Frontal cortex (tissue), 4 donors: Measurements from ENCODE around the gene ZNF407. TPM values are rescaled to one million over a fixed set of nuclear protein-coding genes. Genes with fewer than 3 reads are reported as not detected.

Source experiments
- DNase-seq, 2 donors: peaks; one replicate each; pipeline ENCODE4 v3.0.0; 2012; ENCODE audit warnings: low spot score in 2 of 2
- FAIRE-seq: peaks from 2 replicates; lab custom pipeline; 2012; peaks lifted over from hg19 to GRCh38; lab: Jason Lieb, UNC
- total RNA-seq: library from RNA; depleted of rRNA; stranded (reverse); fragments of >200 nt; gene quantifications from one replicate; pipeline ENCODE4 v1.2.3, GENCODE V29; 2014
- donor health status: control.
- donor health status: control.
- donor health status: control.

The ZNF407 gene
- total RNA-seq, 1 donor from 2014 or later = 22.0 TPM

DNA sequence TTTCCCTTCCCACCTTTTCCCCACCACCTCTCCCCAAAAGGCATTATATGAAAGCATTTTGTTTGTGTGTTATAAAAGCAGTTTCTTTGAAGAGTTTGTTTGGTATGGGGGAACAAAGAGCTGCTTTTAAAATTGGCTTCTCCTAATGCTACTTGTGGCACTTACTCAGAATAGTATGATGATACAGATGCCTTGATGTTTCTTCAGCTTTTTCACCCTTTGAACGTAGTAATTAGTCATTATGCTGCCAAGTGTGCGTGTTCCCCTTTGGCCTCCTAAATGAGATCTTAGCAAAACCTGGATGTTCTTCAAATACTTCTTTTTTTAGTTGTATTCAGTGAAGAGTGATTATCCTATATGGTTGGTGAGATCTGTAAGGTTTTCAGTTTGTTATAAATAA lies 427.9 kb downstream of the ZNF407 start:
- DNase-seq (no peak), FAIRE-seq (no peak)

DNA sequence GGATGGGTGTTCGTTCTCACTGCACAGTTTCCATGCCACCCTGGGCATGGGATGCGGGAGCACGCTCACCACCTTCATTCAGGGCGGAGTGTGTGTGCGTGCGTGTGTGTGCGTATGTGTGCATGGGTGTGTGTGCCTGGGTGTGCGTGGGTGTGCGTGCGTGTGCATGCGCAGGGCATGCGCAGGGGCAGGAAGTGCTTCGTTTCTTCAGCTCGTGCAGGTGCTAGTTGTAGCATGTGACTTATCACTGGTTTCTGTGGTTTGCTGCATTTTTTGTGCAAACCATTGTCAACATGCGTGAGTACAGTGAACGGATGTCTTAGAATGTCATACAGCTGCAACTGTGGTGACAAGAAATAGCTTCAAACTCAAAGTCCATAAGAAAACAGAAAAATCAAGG lies 431.8 kb downstream of the ZNF407 start:
- FAIRE-seq = no peak
- DNase-seq = no peak

DNA sequence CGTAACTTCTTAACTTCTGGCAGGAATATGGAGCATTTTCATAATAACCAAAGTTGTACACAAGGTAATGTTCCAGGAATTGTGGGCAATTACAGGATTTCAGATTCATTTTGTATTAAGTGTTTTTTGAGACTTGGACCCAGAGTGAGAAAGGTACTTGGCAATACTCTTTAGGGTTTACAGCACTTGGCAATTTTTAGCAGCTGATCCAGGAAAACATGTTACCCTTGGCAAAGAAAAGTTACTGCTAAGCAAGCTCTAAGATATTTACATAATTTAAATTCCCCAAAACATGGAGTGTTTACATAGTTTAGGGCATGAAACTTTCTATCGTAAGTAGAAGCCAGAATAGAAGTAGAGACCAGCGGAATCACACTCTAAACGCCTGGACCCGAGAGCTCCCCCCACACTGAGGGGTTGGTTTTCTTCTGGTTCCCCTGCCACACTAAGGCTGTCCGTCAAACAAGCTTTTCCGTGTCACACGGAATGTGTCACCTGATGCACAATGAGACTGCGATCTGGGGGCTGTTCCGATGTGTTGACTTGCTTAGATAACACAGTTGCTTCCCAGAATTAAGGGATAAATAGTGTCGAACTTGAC lies 434.1 kb downstream of the ZNF407 start:
- DNase-seq = no peak
- FAIRE-seq = no peak

DNA sequence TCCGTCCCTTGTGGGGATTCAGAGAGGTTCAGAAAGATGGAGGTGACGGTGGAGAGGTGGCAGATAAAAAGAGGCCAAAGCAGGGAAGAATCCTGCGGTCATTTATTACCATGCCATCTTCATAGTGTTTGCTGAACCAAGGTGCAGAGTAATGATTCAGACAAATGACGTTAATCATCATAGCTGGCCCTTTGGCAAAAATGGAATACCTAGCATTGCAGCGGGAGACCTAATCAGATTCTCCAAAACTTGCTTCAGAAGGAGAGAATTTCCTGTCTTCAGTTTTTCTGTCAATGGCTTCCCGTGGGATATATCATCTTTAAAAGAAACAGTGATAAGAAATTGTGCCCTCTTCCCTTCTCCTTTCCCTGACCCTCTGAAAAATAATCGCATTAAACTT lies 435.8 kb downstream of the ZNF407 start:
- no peak for DNase-seq
- FAIRE-seq = no peak

DNA sequence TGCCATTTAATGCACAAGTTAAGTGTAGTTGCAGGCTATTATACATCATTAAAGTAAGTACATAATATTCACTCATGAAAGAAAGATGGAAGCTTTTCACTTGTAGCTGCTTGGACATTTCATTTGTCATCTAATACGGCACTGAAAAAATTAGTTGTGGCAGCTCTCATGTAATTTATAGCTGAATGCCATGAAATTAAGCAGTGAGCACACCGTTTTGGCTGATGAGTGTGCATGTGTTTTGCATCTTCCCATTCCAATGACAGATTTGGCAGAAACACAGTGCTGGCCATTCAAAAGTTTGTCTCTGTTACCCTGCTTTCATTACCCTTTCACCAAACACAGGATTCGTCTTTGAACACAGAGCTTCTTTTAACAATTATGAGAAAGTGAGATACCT lies 437.3 kb downstream of the ZNF407 start:
- FAIRE-seq (no peak), DNase-seq (no peak)

DNA sequence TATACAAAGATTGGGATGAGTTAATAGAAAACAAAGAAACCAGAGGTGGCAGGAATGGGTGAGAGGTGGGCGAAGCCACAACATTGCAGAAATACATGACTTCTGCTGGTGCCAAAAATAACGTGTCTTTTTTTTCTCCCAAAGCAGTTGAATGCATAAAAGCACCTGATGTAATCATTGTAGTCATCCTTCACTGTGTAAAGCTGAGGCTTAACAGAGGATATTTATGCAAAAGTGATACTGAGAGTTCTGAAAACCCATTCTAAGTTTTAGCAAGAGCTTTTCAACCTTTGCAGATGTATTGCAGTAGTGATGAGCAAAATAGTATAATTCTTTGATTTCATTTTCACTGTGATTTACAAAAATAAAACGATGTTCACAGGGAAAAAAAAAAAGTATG lies 438.3 kb downstream of the ZNF407 start:
- FAIRE-seq (no peak), DNase-seq (no peak)

DNA sequence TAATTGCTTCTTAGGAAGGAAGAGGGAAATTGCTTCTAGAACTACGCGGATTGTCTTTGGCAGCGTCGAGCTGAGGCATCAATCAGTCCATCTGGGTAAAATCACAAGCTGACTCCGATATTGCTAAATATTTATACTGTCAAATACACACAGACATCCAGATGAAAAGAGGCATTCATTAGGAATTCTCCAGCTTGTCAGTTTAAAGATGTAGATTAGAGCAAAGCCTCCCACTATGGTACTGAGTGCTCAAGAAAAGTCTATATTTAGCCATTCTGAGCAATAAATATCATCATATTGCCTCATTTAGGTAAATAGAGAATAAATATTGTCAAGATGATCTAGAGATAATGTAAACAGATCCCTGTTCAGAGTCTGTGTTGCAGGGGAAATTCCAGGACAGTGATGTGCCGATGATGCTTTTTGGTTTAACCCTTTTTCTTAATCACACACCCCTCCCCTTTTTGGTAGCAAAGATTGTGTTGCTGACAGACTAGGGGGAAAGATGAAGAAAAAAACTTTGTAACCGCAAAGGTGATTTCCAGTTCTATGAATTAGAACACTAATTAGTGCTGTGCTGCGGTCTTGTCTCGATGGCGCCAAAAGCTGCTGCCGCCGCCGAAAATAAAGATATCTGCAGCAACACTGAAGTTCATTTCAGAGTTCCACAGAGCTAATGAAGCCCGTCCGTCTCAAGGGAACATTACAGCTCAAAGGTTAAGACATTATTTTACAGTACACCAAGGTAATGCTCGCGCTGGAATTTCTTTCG lies 439.4 kb downstream of the ZNF407 start:
- DNase-seq (no peak), FAIRE-seq (no peak)

DNA sequence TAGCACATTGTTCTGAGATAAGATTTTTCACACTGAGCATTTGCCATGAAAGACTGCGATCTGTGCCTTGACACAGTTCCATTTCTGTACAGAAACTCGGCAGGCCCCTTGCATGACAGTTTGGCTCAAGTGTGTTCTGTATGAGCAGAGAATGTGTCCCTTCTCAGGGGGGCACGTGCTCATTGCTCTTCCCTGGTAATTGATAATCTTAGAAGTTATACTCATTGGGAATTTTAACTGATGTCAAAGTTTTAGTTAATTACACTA lies 440.0 kb downstream of the ZNF407 start:
- DNase-seq = no peak

DNA sequence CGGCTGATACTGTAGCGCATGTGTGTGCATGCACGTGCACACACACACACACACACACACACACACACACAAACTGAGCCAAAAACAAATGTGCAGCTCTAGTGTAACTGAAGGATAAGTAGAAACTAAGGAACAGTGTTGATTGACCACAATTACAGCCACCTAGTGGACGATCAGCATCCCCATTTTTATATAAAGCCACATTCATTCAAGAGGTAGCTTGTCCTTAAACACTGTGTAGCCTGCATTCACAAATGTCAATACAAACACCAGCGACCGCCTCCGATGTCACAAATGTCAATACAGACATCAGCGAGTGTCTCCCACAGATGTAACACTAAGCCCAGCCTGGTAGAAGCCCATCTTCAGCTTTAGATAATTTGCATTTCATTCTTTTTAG lies 443.9 kb downstream of the ZNF407 start:
- no peak for FAIRE-seq

More for the DNA sequence above, 440.0 kb downstream of the ZNF407 start:
- no peak for FAIRE-seq

DNA sequence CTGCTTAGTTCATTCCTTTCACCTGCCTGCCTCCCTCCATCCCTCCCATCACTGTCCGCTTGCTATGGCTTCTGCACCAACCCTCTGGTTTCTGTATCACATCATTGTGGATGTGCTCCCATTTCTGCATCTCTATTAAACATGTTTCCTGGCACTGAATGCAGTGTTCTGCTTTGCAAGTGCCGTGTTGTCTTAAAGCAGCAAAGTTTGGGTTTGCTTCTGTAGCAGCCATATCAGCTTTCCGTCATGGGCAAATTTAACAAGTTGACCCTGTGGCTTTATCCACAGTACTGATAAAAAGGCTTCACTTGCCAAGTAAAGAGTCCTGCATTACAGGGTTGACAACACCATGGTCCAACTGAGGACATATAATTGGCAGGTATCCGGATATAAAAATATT lies 445.8 kb downstream of the ZNF407 start:
- no peak for DNase-seq
- FAIRE-seq = no peak

More for the DNA sequence above, 443.9 kb downstream of the ZNF407 start:
- DNase-seq = no peak

DNA sequence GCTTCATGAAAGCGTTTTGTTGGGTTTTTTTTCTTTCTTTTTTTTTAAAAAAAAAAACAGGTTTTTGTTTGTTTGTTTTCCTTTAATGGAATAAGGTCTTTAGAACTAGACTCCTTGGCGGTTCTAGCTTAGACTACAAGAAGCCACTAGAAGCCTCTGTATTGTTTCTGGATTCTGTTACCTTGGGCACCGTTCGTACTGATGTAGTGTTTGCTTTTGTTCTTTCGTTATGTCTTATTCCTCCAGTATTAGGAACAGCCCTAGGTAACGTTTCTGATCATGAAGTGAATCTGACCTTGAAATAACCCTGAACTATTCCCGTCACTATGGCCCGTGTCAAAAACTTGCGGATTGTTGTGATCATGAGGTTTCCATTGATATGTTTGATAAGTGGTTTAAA lies 446.6 kb downstream of the ZNF407 start:
- DNase-seq (no peak), FAIRE-seq (no peak)

DNA sequence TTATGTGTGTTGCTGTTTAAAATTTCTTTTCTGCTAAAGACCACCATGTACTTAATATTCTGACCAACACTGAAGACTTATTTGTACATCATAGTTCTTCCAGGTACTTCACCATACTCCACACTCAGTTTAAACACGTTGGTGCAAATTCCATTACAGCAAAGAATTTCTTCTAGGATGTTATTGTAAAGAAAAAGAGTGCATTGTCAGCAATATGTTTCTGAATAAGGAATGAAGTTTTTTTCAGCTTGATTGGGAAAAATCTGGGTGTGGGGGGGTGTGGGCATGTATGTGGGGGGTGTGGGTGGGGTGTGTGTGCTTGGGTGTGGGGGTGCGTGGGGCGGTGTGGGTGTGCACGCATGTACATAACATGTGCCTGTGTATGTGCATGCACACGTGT lies 447.1 kb downstream of the ZNF407 start:
- DNase-seq = no peak
- FAIRE-seq = no peak

DNA sequence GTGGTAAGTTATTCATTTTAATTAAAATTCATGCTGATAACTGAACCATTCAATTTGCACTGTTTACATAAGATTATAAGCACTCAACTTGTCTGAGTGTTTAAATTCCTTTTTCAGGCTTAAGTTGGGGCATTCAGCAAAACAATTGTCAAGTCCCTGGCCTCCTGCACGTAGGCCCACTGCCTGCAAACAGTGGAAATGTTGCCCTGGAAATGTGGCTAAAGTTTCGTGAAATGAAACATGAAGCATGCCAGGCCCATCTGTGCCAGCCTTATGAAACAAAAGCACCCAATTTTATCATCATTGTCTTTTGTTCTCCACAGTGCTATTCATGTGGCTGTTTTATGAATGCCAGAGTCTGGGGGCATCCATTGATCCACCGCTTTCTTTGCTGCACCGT lies 447.6 kb downstream of the ZNF407 start:
- DNase-seq (no peak), FAIRE-seq (no peak)

DNA sequence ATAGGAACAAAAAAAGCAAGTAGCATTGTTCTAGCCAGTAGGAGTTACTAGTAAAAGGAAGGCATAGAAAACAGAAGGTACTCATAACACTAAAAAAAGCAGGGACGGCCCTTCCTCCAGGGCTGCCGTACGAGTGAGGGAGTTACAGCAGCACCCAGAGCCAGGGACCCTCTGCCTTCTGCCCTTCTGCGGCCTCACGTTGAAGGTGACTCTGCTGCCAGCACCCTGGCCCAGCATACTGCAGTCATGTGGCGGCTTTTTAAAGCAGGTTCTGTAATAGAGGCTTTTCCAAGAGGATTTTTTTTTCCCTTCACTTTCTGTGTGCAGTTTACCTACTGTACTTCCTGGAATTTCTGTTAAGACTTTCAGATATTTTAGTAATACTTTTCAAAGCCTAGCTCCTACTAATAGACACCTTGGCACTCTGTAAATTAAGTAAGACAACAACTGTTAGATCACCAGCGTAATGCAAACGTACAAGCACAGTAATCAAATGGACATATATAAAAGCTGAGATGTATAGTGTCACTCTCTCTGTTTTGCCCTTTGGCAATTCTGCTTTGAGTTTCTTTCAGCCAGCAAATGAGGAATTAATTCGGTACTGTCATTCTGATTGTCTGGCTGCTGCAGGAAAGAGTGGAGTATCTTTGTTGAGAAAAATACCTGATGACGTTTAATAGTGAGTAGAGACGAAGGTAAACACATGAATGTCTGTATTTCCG lies 449.7 kb downstream of the ZNF407 start:
- FAIRE-seq = no peak
- DNase-seq = no peak

DNA sequence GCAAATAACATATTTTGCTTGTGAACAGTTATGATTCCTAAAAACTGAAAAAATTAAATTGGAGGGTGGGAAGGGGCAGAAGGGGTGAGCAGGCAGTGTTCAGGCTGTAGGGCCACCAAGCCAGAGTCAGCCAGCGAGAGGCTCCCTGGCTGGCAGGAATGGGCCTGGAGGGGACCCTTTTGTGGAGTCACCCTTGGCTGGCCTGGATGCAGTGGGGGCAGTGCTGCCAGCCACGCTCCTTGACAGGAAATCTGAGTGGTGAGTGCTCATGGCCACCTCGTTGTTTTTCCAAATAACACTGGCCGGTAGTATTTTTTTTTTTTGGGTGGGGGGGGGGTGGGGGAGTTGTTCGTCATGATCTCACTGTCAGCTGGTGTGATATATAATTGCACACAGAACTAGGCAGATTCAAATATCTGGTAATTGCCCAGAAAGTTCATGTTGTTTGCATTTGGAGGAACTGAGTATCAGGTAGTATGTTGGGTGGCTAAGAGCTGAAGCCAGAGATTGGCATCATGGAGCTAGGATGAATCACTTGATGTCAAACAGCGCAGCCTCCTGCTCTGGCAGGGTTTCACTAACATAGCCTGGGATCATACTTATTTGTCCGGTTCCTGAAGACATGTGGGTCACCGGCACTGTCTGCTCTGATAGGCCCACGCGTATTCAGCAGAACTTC lies 451.2 kb downstream of the ZNF407 start:
- FAIRE-seq (no peak), DNase-seq (no peak)

DNA sequence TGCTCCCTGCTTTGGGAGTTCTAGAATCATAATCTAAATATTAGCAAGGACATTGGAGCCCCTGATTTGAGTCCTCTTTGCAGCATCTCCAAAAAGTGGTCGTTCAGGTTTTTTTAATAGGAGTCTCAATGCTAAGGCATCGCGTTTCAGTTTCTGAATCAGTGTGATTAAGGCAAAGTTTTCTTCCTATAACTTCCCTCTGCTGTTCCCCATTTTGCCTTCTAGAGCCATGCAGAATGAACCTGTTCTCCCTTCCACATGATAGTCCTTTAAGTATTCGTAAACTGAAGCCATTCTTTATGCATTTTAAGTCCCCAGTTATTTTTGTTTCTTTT lies 451.8 kb downstream of the ZNF407 start:
- FAIRE-seq = no peak
- DNase-seq = no peak

DNA sequence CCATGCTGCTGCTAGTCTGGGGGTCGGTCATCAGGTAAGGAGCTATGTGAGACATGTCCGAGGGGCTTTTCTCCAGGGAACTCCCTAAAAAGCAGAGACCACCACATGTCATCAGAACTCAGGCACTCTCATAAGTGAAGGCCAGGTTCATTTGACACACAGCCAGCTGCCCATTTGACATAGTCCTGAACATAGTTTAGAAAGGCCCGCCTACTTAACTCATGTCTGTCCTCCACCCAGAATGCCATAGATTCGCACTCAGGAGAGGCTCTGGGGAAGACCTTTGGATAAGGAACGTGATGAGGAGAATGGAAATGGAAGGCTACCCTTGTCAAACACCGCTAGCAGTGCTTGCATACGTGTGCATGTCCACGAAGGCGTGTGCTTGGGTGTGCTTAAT lies 454.1 kb downstream of the ZNF407 start:
- no peak for DNase-seq
- no peak for FAIRE-seq

DNA sequence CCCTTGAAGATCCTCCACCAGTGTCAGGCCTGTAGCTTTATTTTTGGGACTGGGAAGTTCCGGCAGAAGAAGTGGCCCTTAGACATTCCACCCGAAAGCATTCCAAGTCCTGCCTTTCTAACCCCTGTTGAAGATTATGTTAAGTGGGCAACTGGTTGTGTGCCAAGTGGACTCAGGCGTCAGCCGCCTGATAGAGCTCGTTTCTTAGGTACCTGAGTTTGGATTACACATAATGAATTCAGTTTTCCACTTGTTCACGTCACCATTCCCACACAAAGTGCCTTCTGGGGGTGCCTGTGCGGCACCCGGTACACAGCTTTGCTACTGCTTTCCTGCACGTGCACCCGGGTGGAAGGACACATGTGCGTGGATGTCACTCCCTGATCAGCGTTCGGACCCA lies 454.8 kb downstream of the ZNF407 start:
- DNase-seq (no peak), FAIRE-seq (no peak)

DNA sequence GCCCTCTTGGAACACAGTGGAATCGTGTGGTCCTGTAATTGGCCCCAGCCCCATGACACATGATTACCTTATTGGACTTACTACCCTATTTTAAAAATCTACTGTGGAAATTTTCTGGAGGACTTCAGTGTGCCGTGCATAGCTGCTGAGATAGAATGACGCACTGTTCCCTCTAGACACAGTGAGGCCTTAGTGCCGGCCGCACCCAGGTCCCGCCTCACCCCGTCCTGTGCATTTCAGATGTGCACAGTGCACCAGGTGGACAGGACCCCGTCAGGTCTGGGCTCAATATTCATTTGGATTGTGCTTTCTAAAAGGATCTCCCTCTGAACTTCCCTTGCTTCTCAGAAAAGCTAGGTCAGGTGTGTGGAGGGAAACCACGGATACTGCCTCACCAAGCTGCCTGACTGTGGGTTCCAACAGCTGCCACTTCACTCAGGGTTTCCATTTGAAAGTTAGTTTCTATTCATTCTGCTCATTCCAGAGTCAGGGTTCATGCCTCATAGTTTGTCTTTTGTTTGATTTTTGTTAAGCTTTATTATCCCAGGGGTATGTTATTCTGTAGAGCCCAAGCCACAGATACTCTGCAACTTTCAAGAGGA lies 455.5 kb downstream of the ZNF407 start:
- no peak for DNase-seq
- no peak for FAIRE-seq

DNA sequence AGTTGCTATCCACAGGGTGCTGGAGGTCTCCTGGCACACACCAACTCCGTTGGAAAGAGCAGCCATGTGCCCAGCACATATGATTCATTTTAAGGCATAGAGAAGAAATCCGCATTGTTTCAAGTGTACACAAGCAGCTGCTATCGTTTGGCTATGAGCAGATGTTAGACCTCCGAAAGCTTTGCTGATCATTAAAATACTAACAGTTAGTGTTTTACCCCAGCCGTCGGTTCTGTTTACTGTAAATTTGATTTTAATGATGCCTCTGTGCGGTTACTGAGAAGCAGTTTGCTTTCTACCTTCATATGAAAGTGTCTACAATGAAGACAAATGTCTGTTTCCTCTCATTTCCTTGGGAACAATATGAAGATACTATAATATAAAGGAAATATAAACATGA lies 456.4 kb downstream of the ZNF407 start:
- DNase-seq (no peak), FAIRE-seq (no peak)

DNA sequence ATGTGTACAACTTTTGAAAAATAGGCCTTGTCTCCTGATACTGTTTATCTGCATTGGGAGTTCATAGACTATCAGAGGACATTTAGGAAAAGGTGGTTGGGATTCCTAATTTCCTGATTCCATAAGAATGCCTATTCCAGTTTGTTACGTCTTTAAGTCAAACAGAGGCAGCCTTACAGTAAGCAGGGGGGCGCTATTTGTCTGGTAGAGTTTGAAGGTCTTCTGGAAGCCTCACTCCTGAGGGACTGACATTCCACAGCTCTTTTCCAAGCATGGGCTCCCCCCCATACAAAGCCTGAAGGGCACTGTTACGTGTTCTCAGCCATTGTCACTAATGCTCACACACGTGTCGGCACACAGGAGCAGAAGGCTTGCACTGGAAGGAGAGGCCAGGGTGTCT lies 456.9 kb downstream of the ZNF407 start:
- FAIRE-seq (no peak), DNase-seq (no peak)
